Measurements from ENCODE around the gene TMEM154.

TMEM154 gene

DNA sequence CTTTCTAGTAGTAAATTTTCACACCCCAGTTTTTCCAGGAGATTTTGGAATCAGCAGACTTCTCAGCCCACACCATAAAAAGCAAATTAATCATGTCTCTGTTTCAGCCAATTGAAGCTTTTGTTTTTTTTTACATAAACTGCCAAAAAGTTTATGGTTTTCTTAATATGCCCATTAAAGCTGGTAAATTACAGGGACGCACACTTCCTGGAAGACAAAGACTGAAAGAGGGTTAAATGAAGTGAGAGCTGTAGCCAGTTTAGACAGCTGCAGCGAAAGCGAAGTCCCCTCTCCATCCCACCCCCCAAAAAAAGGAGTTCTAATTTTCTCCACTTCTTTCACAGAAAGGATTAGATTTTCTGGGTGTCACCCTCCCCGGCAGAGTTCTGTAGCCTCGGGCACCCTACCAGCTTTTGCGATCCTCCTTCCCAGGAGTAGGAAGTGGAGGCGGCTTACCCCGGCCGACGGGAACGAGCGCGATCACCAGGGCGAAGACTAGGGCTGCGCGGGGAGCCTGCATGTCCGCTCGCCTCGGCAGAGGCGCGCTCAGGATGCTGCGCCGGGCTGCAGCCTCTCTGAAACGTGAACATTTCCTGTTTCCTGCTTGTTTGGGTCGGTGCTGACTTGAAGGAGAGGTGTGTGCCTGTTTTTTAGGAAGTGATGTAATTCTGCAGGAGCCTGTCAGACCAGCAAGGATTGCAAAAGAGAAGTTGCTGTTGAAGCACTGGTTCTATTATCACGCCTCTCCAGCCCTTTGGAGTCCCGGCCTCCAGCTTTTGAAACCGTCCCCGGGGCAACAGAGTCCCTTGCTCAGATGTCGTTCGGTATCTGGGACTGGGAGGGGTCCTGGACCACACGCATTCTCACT lies at the start of gene TMEM154:
TMEM154 (minus strand) TSS at position 584 of the 868 bp plus-strand sequence; CDS start at position 520, 64 bp downstream.
- peak; percentile 8 to 60 (median 34) for DNase-seq

GRCh38 chr4:152729466-152729865 lies 49.7 kb upstream of the TMEM154 start:
- no peak for DNase-seq

DNA sequence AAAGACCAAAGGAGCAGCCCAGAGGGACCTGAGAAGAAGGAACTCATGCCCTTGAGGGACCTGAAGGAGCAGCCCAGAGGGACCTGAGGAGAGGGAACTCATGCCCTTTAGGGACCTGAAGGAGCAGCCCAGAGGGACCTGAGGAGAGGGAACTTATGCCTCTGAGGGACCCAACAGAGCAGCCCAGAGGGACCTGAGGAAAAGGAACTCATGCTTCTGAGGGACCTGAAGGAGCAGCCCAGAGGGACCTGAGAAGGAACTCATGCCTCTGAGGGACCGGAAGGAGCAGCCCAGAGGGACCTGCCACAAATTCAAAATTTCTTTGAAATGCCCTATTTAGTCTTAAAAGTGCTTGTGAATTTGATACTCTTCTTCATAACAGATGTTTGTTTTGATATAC lies 48.5 kb upstream of the TMEM154 start:
- DNase-seq, result no peak

GRCh38 chr4:152727784-152728183 lies 48.0 kb upstream of the TMEM154 start:
- no peak for DNase-seq

DNA sequence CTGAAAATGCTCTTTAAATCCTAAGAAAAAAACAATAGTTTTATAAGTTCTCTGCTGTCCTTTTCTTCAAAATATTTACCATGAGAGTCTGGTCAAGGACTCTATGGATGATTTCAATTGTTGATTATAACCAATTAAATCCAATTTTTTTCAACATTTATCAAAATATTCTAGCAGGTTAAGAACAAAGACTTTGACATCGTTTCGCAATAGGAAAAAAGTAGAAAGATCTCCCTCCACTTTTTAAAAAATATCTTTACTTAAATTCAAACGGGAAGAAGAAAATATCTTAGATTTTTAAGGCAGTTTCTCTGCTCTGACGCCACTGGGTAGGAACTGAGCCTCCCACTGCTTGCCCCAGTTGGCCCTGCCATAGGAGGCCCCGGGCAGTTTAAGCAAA lies 44.7 kb upstream of the TMEM154 start:
- no peak for DNase-seq

- DNase-seq, result no peak
Measured at GRCh38 chr4:152723236-152723635, 43.4 kb upstream of the TMEM154 start.

DNA sequence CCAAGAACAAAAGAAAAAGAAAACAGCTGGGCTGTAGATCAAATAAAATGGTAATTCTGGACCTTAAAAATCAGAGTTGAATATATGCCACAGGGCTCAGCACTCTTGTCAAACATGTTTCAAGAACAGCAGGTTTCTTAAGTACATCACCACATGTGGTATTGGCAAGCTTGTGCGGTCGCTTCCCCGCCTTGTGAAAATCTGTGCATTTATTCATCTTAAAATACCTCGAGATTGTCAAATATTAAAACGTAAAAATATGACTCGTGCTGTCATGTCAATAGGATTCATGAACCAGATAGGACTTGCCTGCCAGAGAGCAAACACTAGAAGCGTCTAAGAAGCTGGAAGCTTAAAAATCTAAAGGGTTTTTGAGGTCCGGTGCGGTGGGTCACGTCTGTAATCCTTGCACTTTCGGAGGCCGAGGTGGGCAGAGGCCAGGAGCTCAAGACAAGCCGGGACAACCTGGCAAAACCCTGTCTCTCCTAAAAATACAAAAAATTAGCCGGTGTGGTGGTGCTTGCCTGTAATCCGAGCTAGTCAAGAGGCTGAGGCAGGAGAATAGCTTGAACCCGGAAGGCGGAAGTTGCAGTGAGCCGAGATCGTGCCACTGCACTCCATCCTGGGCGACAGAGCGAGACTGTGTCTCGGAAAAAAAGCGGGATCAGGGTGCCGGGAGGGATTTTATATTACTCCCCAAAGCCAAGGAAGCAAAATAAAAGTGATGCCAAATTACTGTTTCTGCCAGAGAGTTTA lies 40.2 kb upstream of the TMEM154 start:
- no peak for DNase-seq

- DNase-seq, result no peak
Measured at GRCh38 chr4:152719291-152719690, 39.5 kb upstream of the TMEM154 start.

DNA sequence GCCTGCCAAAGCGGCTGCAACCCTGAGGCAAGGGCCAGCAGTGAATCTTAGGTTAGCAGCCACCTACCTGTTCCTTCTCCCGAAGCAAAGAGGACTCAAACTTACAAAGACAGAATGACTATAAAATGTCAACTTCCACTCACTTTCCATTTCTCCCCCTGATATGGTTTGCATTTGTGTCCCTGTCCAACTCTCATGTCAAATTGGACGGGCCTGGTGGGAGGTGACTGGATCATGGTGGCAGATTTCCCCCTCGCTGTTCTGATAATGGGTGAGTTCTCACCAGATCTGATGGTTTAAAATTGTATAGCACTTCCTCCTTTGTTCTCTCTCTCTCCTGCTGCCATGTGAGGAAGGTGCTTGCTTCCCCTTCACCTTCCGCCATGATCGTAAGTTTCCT lies 35.3 kb upstream of the TMEM154 start:
- DNase-seq, result no peak

DNA sequence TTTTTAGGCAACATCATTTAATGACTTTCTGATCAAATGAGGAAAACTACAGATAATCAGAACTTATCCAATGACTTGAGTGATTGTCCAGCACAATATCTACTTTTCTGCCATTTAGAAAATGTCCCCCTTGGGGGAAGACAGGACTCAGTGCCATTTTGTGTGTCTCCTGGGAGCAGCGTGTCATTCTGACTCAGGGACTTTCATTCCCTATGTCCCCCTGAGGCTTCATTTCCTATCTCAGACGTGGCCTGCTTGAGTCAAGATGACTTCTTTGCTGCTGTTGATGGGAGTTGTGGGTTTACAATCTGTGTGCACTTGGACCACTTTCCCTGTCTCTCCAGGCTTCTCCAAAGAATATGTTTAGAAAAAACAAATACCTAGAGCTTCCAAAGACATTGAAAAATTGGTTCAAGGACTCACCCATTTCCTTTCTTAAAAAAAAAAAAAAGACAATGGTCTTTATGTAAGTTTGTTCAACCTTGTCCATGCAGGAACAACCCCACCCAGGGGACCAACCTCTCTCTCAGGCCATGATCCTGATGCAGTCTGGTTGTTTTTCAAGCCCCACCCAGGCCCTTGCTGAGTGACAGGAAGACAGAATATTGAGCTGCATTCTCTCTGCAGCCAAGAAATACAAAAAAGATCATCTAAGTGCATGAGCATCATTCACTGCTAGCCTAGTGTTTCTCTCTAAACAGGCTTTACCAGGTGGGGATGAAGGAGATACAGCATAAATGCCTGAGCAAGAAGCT lies 34.3 kb upstream of the TMEM154 start:
- DNase-seq, result no peak

- no peak for DNase-seq
Measured at GRCh38 chr4:152709675-152710438, 30.1 kb upstream of the TMEM154 start.

DNA sequence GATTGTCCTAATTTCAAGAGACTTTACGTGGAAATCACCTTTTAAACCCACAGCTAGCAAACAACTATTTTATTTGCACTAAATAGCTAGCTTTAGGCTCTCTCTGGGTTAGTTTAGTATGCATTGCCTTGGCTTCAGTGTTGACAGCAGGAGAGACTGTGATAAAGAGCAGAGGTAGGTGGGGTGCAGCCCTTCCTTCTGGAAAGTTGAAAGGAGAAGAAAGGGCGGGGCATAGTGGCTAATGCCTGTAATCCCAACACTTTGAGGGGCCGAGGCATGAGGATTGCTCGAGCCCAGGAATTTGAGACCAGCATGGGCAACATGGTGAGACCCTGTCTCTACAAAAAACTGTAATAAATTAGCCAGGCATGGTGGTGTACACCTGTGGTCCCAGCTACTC lies 29.0 kb upstream of the TMEM154 start:
- no peak for DNase-seq

DNA sequence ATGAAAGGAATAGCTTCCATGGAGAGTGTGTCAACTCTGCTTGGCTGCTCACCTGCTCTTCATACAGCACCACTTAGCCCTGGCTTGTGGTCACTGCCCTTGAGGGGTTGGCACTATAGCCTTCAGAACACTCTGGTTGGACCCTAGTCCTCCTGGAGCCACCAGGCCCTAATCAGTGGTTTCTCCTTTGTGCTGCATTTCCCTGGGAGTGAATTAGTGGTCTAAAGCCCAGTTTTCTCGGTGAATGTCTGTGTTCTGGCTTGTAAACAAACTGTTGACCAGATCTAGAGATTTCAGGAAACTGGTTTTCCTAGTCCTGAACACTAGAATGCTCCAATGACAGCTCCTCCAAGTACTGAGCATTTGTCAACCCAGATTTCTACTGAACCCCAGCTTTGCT lies 28.6 kb upstream of the TMEM154 start:
- no peak for DNase-seq

GRCh38 chr4:152707632-152708031 lies 27.8 kb upstream of the TMEM154 start:
- no peak for DNase-seq

GRCh38 chr4:152705903-152706302 lies 26.1 kb upstream of the TMEM154 start:
- DNase-seq, result no peak

GRCh38 chr4:152704788-152705187 lies 25.0 kb upstream of the TMEM154 start:
- DNase-seq, result no peak

GRCh38 chr4:152700151-152700550 lies 20.4 kb upstream of the TMEM154 start:
- DNase-seq, result no peak

DNA sequence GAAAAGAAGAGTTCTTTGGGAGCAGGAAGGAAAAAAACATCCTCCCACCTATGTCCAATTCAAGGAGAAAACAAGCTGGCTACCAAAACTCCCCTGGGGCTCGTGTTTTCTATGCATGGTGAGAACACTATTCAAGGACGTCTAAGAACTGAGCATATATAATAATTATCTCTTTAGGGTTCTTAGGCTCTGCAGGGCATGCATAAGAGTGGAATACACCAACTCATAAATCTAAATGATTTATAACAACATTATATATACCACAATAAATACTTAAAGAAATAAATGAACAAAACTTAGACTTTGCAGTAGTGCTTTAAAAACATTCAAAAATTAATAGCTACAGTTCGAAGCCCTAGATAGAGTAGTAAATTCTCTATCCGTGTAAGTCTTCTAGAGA lies 19.5 kb upstream of the TMEM154 start:
- no peak for DNase-seq

- no peak for DNase-seq
Measured at GRCh38 chr4:152698089-152698499, 18.3 kb upstream of the TMEM154 start.

GRCh38 chr4:152697284-152698088 lies 17.7 kb upstream of the TMEM154 start:
- DNase-seq, result no peak

DNA sequence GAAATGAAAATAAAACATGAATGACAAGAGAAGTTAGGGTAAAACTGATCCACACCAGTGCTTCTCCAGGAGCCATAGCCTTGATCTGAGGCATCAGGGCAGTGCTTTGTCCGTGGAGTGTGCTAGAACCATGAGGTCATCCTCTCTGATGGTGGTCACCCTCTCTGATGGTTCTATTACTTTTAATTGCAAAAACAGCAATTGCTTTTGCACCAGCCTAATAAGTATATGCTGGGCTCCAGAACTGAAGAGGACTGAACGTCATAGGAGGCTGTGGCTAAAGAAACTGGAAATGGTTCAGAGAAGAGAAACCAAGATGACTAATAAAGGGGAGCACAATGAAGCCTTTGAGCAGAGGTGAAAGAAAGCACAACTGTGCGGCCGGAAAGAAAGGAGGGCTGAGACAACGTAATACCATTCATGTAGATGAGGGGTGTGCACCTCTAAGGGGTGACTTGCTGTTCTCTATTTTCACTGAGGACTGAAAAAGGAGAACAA lies 17.0 kb upstream of the TMEM154 start:
- DNase-seq, result no peak

DNA sequence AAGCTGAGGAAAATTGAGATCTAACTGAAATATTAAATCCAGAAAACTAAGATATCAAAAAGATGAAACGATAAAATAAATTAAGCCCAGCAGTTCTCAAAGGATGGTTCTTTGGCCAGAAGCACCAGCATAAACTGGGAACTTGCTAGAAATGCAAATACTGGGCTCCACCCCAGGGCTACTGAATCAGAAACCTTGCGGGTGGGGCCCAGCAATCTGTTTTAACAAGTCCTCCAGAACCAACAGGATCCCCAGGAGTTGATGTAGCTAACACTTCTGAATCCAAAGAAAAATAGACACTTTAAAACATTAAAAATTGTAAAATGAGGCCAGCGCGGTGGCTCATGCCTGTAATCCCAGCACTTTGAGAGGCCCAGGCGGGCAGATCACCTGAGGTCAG lies 14.1 kb upstream of the TMEM154 start:
- DNase-seq, result no peak
